DMS53 treated with DMSO at 0.1 percent for 48 hours (cell line): Measurements from ENCODE around the gene GAPDH.
"Not testable (repeated sequence)": the region's sequence is repeated elsewhere in the genome, so short reads cannot be mapped to it uniquely, and the experiment has no call there.

ENCODE experiments used
- DNase-seq: peaks from one replicate; lab custom pipeline; 2025; ENCODE audit not compliant: unreplicated experiment; lab: John Stamatoyannopoulos, UW

The GAPDH gene

GRCh38 chr12:6559500-6559899, 25.2 kb downstream of the GAPDH start:
- no peak for DNase-seq

- no peak for DNase-seq
Observed at GRCh38 chr12:6560501-6561205, 26.3 kb downstream of the GAPDH start.

- DNase-seq: no peak
Observed at GRCh38 chr12:6562881-6563280, 28.6 kb downstream of the GAPDH start.

GRCh38 chr12:6563448-6564050, 29.2 kb downstream of the GAPDH start:
- peak; percentile 32 for DNase-seq

GRCh38 chr12:6567112-6567670, 32.9 kb downstream of the GAPDH start:
- DNase-seq: no peak

GRCh38 chr12:6569312-6569711, 35.0 kb downstream of the GAPDH start:
- no peak for DNase-seq

- no peak for DNase-seq
Observed at GRCh38 chr12:6569786-6570185, 35.5 kb downstream of the GAPDH start.

- DNase-seq: peak; percentile 74
Observed at GRCh38 chr12:6570264-6570887, 36.1 kb downstream of the GAPDH start.

- DNase-seq: no peak
Observed at GRCh38 chr12:6573001-6573400, 38.7 kb downstream of the GAPDH start.

- DNase-seq: no peak
Observed at GRCh38 chr12:6574576-6575295, 40.4 kb downstream of the GAPDH start.

- DNase-seq: no peak
Observed at GRCh38 chr12:6575648-6576047, 41.3 kb downstream of the GAPDH start.

GRCh38 chr12:6582196-6582595, 47.9 kb downstream of the GAPDH start:
- no peak for DNase-seq

- no peak for DNase-seq
Observed at GRCh38 chr12:6582959-6583358, 48.6 kb downstream of the GAPDH start.

GRCh38 chr12:6584293-6584692, 50.0 kb downstream of the GAPDH start:
- no peak for DNase-seq

- not testable (repeated sequence) for DNase-seq
Observed at GRCh38 chr12:6586569-6586968, 52.3 kb downstream of the GAPDH start.
